HG03521 (cell line): ENCODE data around the gene ZNF202.
"Not testable (repeated sequence)": the region's sequence is repeated elsewhere in the genome, so short reads cannot be mapped to it uniquely, and the experiment has no call there.

Experiments used
- ATAC-seq: cut with Tn5 transposase; IDR thresholded peaks from one replicate; pipeline ENCODE4 v1.9.1; 2021; ENCODE audit warnings: mild to moderate bottlenecking, moderate library complexity; ENCODE audit not compliant: unreplicated experiment

ZNF202 gene

GRCh38 chr11:123741159-123742030, at the start of gene ZNF202:
Gene ZNF202 (minus strand): TSS chr11:123741660. CDS start chr11:123730888, 10,772 bp downstream.
- peak; percentile 99 for ATAC-seq

DNA sequence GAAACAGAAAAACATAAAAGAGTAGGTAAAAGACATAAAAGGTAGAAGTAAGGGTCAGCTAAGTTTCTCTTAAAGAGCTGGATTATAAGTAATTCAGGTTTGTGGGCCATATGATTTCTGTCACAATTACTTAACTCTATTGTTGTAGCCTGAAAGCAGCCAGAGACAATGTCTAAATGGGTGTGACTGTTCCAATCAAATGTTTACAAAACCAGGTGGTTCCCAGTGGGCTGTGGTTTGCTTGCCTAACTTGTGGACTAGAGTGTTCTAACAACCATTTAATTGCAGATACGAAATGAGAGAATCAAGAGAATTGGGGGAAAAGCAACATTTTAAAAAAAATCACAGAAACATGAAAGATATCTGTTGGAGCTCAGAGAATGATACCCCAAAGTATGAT, 42.1 kb upstream of the ZNF202 start:
- ATAC-seq, result no peak

- no peak for ATAC-seq
Measured at GRCh38 chr11:123778511-123778910, 37.1 kb upstream of the ZNF202 start.

- ATAC-seq, result no peak
Measured at GRCh38 chr11:123775715-123776549, 34.5 kb upstream of the ZNF202 start.

DNA sequence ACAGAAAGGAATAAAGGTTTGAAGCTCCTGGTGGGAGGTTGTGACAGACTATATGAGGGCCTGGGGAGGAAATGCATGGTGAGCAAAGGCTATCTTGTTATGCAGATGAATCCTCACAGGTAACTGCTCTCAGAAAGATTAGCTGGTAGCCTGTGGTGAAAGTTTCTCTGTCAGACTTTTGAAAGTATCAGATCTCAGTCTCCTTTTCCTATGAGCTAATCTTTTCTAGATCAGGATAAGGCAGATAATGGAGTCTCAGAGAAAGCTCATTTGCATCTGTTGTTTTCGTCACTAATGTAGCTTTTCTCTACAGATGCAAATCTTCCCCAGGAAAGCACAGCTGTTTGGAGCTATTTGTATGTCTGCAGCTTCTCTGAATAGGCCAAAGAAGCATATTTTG, 33.8 kb upstream of the ZNF202 start:
- ATAC-seq, result no peak

GRCh38 chr11:123773959-123774358, 32.5 kb upstream of the ZNF202 start:
- ATAC-seq, result no peak

DNA sequence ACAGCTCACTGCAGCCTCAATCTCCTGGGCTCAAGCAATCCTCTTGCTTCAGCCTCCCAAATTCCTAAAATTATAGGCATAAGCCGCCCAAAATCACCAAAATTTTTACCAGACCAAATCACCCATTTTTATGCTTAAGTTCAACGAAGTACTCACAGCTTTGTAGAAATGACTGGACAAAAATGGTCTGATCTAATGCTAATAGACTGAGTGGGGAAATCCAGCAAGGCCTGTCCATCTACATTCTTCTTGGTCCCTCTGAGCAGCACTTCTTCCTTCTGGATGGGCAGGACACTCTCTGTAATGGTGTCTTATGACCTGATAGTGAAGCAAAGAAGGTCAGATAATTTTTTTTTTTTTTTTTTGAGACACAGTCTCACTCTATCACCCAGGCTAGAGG, 31.6 kb upstream of the ZNF202 start:
- no peak for ATAC-seq

DNA sequence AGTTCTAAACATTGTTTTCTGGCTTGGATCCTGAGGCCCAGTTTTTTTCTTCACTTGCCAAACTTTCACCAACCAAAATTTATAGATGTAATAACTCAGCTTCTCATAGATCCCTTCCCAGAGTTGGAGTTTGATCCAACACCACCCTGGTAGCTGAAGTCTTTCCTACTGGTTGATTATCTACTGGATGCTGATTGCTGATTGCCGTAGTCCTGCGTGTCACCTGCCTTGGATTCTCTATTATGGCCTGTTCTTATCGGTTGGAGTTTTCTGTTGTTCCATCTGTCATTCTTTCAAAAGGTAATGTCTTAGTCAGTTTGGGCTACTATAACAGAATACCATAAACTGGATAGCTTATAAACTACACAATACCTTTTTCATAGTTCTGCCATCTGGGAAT, 30.2 kb upstream of the ZNF202 start:
- ATAC-seq, result no peak

GRCh38 chr11:123770712-123771111, 29.3 kb upstream of the ZNF202 start:
- no peak for ATAC-seq

DNA sequence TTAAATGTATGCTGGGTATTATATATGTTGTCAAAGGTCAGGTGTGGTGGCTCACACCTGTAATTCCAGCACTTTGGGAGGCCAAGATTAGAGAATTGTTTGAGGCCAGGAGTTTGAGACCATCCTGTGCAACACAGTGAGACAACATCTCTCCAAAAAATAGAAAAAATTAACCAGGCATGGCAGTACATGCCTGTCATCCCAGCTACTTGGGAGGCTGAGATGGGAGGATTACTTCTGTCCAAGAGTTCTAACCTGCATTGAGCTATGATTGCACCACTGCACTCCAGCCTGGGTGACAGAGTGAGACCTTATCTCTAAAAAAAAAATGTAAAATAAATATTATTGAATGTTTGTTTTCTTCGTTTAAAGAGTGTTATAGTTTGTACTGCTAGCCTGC, 24.1 kb upstream of the ZNF202 start:
- no peak for ATAC-seq

DNA sequence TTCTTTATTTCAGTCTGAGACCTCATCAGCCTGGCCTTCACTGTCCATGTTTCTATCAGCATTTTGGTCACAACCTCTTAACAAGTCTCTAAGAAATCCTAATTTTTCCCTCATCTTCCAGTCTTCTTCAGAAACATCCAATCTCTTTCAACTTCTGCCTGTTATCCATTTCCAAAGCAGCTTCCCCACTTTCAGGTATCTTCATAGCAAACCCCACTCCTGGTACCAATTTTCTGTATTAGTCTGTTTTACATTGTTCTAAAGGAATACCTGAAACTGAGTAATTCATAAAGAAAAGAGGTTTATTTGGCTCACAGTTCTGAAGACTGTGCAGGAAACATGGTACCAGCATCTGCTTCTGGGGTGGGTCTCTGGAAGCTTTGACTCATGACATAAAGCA, 21.0 kb upstream of the ZNF202 start:
- no peak for ATAC-seq

GRCh38 chr11:123760894-123761293, 19.4 kb upstream of the ZNF202 start:
- peak; percentile 57 for ATAC-seq

DNA sequence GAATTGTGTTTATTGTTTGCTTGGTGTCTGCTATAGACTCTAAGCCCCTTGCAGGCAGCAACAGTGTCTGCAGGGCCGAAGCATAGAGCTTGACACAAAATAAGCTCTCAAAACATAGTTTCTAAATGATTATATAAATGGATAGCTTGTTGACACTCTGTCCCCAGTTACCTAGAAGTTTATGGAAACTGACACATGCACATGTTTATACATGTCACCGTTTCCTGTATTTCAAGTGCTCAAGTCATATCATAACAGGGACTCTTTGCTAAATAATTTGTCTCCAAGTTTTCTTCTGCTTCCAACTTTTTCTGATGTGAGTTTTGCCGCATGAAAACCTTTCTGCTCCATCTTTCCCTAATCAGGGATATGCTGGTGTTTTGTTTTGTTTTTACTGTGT, 16.5 kb upstream of the ZNF202 start:
- ATAC-seq, result no peak

DNA sequence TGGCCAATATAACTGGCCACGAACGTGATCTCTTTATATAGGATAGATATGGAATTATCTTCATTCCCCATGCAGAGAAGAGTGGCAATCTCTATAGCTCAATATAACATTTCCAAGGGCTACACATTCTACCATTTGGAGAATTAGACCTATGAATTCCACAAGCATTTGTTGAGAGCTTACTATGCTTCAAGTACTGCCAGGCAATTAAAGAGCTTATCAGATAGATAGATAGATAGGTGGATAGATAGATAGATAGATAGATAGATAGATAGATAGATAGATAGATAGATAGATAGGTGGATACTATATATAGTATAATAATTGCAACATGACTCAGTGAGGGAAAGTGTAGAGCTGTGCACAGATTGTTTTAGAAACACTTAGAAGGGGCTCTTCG, 14.4 kb upstream of the ZNF202 start:
- ATAC-seq, result no peak

DNA sequence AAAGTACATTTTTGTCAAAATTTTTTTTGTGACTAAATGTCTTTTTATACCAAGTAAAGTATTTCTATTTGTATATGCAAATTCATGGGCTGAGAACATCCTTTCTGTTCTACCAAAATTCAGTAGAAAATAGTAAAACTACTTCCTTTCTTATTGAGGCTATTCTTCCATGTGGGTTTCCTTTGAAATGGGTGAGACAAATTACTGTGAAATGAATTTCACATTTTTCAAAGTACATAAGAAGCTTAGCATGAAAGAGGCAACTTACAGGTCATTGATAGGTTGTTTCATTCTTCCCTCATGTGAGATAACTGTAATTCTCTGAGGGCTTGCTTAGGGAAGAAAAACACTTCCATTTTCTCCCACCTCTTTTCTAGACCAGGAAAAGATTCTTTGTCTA, 13.9 kb upstream of the ZNF202 start:
- ATAC-seq, result no peak

- no peak for ATAC-seq
Measured at GRCh38 chr11:123754101-123754568, 12.7 kb upstream of the ZNF202 start, which contains the start of gene OR6X1. Gene OR6X1 (minus strand): TSS chr11:123754518. CDS start chr11:123754518, 0 bp downstream.

- ATAC-seq, result no peak
Measured at GRCh38 chr11:123753110-123753509, 11.7 kb upstream of the ZNF202 start.

GRCh38 chr11:123751781-123752180, 10.3 kb upstream of the ZNF202 start:
- ATAC-seq, result no peak

- ATAC-seq, result not testable (repeated sequence)
Measured at GRCh38 chr11:123748349-123748748, 6.9 kb upstream of the ZNF202 start.

- ATAC-seq, result no peak
Measured at GRCh38 chr11:123745764-123746451, 4.4 kb upstream of the ZNF202 start.

DNA sequence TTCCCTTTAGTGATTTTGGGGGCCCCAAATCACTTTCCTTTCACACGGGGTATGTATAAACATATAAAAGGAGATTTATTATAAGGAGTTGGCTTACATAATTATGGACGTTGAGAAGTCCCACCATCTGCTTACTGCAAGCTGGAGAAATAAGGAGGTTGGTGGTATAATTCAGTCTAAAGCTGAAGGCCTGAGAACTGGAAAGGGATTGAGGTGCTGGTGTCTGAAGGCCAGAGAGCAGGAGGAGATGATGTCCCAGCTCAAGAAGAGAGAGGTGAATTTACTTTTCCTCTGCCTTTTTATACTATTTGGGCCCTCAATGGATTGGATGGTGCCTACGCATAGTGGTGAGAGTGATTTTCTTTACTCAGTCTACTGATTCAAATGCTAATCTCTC, 1.3 kb upstream of the ZNF202 start:
- no peak for ATAC-seq
